GM12891 (cell line): Measurements from ENCODE around the gene PEX6.

Experiments used
- PAX5 ChIP-seq: IDR thresholded peaks from 2 replicates; pipeline ENCODE4 v1.6.1; 2011; ENCODE audit warnings: low read length, moderate library complexity, mild to moderate bottlenecking; ENCODE audit not compliant: insufficient read depth, severe bottlenecking
- POLR2A ChIP-seq: IDR thresholded peaks from 2 replicates; pipeline ENCODE4 v1.6.1; 2011; ENCODE audit warnings: low read depth, low read length, control low read depth
- POLR2AphosphoS5 ChIP-seq: IDR thresholded peaks from 2 replicates; pipeline ENCODE4 v1.6.1; 2011; ENCODE audit warnings: low read depth, low read length, control low read depth
- POU2F2 ChIP-seq: IDR thresholded peaks from 2 replicates; pipeline ENCODE4 v1.6.1; 2011; ENCODE audit warnings: low read depth, mild to moderate bottlenecking, control low read depth, low read length, moderate library complexity
- SPI1 ChIP-seq: IDR thresholded peaks from 2 replicates; pipeline ENCODE4 v1.6.1; 2011; ENCODE audit warnings: low read depth, low read length, control low read depth
- TAF1 ChIP-seq: IDR thresholded peaks from 2 replicates; pipeline ENCODE4 v1.6.1; 2011; ENCODE audit warnings: low read depth, low read length, control low read depth

GRCh38 chr6:42958125-42958524, 20.9 kb downstream of the PEX6 start:
- TF ChIP-seq SPI1 = no peak
- no peak for TF ChIP-seq POLR2A
- no peak for TF ChIP-seq POLR2AphosphoS5
- TF ChIP-seq TAF1 = no peak
- no peak for TF ChIP-seq POU2F2
- TF ChIP-seq PAX5 = no peak
